Activated naive CD8-positive, alpha-beta T cell treated with anti-CD3 and anti-CD28 coated beads, Interleukin-2, amount 10 ng/mL, durations not matched to agents 7 days and 5 days (primary cell): Measurements from ENCODE around the gene IQSEC2. TPM values are rescaled to one million over a fixed set of nuclear protein-coding genes. Genes with fewer than 3 reads are reported as not detected.

Experiments
- ATAC-seq: fragments of 150-1000 bp; cut with Tn5 transposase; one replicate; pipeline ENCODE4 v1.10.0; 2021; ENCODE audit warnings: low read depth, moderate library complexity
- POLR2A ChIA-PET: fragments of 350-600 bp; sonication (Branson Sonifier 250); formaldehyde crosslinking; loops from one replicate; lab custom pipeline; 2021; ENCODE audit warnings: antibody characterized with exemption; lab: Charles Lee
- DNase-seq: peaks from one replicate; pipeline ENCODE4 v3.0.0; 2021
- H3K27ac Mint-ChIP-seq: one replicate; pipeline ENCODE4 v1.8.0; 2022; ENCODE audit warnings: mild to moderate bottlenecking, mixed read lengths
- H3K27me3 Mint-ChIP-seq: one replicate; pipeline ENCODE4 v1.8.0; 2022; ENCODE audit warnings: mild to moderate bottlenecking, moderate library complexity, mixed read lengths
- H3K36me3 Mint-ChIP-seq: one replicate; pipeline ENCODE4 v1.8.0; 2021; ENCODE audit warnings: mild to moderate bottlenecking, mixed read lengths
- H3K4me1 Mint-ChIP-seq: one replicate; pipeline ENCODE4 v1.8.0; 2021; ENCODE audit warnings: mixed read lengths
- H3K4me3 Mint-ChIP-seq: one replicate; pipeline ENCODE4 v1.8.0; 2022; ENCODE audit warnings: mild to moderate bottlenecking, moderate library complexity, mixed read lengths
- H3K9me3 Mint-ChIP-seq: one replicate; pipeline ENCODE4 v1.8.0; 2021; ENCODE audit warnings: mixed read lengths
- total RNA-seq, 2 experiments: library from RNA; stranded (reverse); gene quantifications; one replicate each; pipeline ENCODE4 v1.2.3, GENCODE V29; 2021

IQSEC2 gene
- under 1 TPM; 0.82 to 0.83 TPM for total RNA-seq

GRCh38 chrX:53281321-53281822 lies at the start of gene IQSEC2:
TSS of gene IQSEC2 (minus strand) at chrX:53281584.
- ATAC-seq: no peak
- H3K4me1 Mint-ChIP-seq: peaks cover 12% of the 10 kb centered on the region
- POLR2A ChIA-PET: no interaction called here
- no peak for DNase-seq
- no peaks in the 10 kb centered on the region for H3K9me3 Mint-ChIP-seq
- no peaks in the 10 kb centered on the region for H3K36me3 Mint-ChIP-seq
- peaks cover under 1% of the 10 kb centered on the region for H3K27me3 Mint-ChIP-seq
- no peak within 1 kb of the TSS for H3K27ac Mint-ChIP-seq
- H3K4me3 Mint-ChIP-seq: peak within 1 kb of the TSS; percentile 66

GRCh38 chrX:53330331-53330730 lies 48.9 kb upstream of the IQSEC2 start:
- ATAC-seq: no peak
- no peaks in the 10 kb centered on the region for H3K4me1 Mint-ChIP-seq
- peaks cover 46% of the 10 kb centered on the region for H3K27me3 Mint-ChIP-seq
- POLR2A ChIA-PET: no interaction called here
- no peak overlapping the region for H3K27ac Mint-ChIP-seq
- no peak for DNase-seq
- H3K4me3 Mint-ChIP-seq: no peak overlapping the region
- no peaks in the 10 kb centered on the region for H3K9me3 Mint-ChIP-seq
- H3K36me3 Mint-ChIP-seq: no peaks in the 10 kb centered on the region

- Mint-ChIP-seq H3K27ac (no peak overlapping the region), H3K4me1 (peaks cover 6% of the 10 kb centered on the region), H3K4me3 (no peak overlapping the region), H3K27me3 (peaks cover 58% of the 10 kb centered on the region), H3K36me3 (no peaks in the 10 kb centered on the region), H3K9me3 (no peaks in the 10 kb centered on the region)
- ATAC-seq: no peak
- DNase-seq: no peak
- POLR2A ChIA-PET: no interaction called here
These were observed 43.4 kb upstream of the IQSEC2 start for GRCh38 chrX:53324803-53325202.

GRCh38 chrX:53324085-53324484 lies 42.7 kb upstream of the IQSEC2 start:
- Mint-ChIP-seq H3K27me3 (peaks cover 64% of the 10 kb centered on the region), H3K4me3 (no peak overlapping the region), H3K27ac (no peak overlapping the region), H3K36me3 (no peaks in the 10 kb centered on the region), H3K9me3 (no peaks in the 10 kb centered on the region), H3K4me1 (peaks cover 9% of the 10 kb centered on the region)
- DNase-seq (no peak), ATAC-seq (no peak)
- POLR2A ChIA-PET: no interaction called here

- Mint-ChIP-seq H3K36me3 (no peaks in the 10 kb centered on the region), H3K9me3 (no peaks in the 10 kb centered on the region), H3K4me3 (no peak overlapping the region), H3K27ac (no peak overlapping the region), H3K27me3 (peaks cover 66% of the 10 kb centered on the region), H3K4me1 (peaks cover 9% of the 10 kb centered on the region)
- POLR2A ChIA-PET: interaction anchor here (0.6 kb wide), 1 partner anchor 113 kb away, joined by 3 read pairs; no protein-coding TSS in a partner anchor
- DNase-seq (no peak), ATAC-seq (no peak)
These were observed 41.8 kb upstream of the IQSEC2 start for GRCh38 chrX:53323196-53323595.

- peaks cover 65% of the 10 kb centered on the region for H3K27me3 Mint-ChIP-seq
- no peak for ATAC-seq
- H3K9me3 Mint-ChIP-seq: no peaks in the 10 kb centered on the region
- peaks cover 9% of the 10 kb centered on the region for H3K4me1 Mint-ChIP-seq
- POLR2A ChIA-PET: no interaction called here
- no peak overlapping the region for H3K27ac Mint-ChIP-seq
- H3K4me3 Mint-ChIP-seq: peak overlapping the region; percentile 8
- H3K36me3 Mint-ChIP-seq: no peaks in the 10 kb centered on the region
- no peak for DNase-seq
These were observed 40.6 kb upstream of the IQSEC2 start for GRCh38 chrX:53321943-53322497.

- Mint-ChIP-seq H3K27me3 (peaks cover 61% of the 10 kb centered on the region), H3K4me3 (peak overlapping the region; percentile 8), H3K27ac (no peak overlapping the region), H3K36me3 (no peaks in the 10 kb centered on the region), H3K4me1 (peaks cover 9% of the 10 kb centered on the region), H3K9me3 (no peaks in the 10 kb centered on the region)
- ATAC-seq: peak; percentile 34
- POLR2A ChIA-PET: no interaction called here
- DNase-seq: no peak
These were observed 40.0 kb upstream of the IQSEC2 start for GRCh38 chrX:53321230-53321942.

- H3K27ac Mint-ChIP-seq: no peak overlapping the region
- H3K4me1 Mint-ChIP-seq: peaks cover 9% of the 10 kb centered on the region
- H3K27me3 Mint-ChIP-seq: peaks cover 54% of the 10 kb centered on the region
- POLR2A ChIA-PET: no interaction called here
- ATAC-seq: peak; percentile 23
- peak; percentile 33 for DNase-seq
- H3K4me3 Mint-ChIP-seq: no peak overlapping the region
- H3K9me3 Mint-ChIP-seq: no peaks in the 10 kb centered on the region
- H3K36me3 Mint-ChIP-seq: no peaks in the 10 kb centered on the region
These were observed 39.3 kb upstream of the IQSEC2 start for GRCh38 chrX:53320543-53321229.

GRCh38 chrX:53319614-53320542 lies 38.5 kb upstream of the IQSEC2 start:
- no peak for DNase-seq
- no peak overlapping the region for H3K27ac Mint-ChIP-seq
- peaks cover 52% of the 10 kb centered on the region for H3K27me3 Mint-ChIP-seq

GRCh38 chrX:53318766-53319353 lies 37.5 kb upstream of the IQSEC2 start:
- Mint-ChIP-seq H3K4me3 (no peak overlapping the region), H3K27ac (no peak overlapping the region), H3K4me1 (peaks cover 9% of the 10 kb centered on the region), H3K9me3 (no peaks in the 10 kb centered on the region), H3K36me3 (no peaks in the 10 kb centered on the region), H3K27me3 (peaks cover 47% of the 10 kb centered on the region)
- POLR2A ChIA-PET: no interaction called here
- no peak for DNase-seq
- no peak for ATAC-seq

More at GRCh38 chrX:53319614-53320542, 38.5 kb upstream of the IQSEC2 start:
- Mint-ChIP-seq H3K9me3 (no peaks in the 10 kb centered on the region), H3K4me3 (peak overlapping the region; percentile 77), H3K36me3 (no peaks in the 10 kb centered on the region), H3K4me1 (peaks cover 9% of the 10 kb centered on the region)
- POLR2A ChIA-PET: no interaction called here
- no peak for ATAC-seq

- Mint-ChIP-seq H3K4me3 (no peak overlapping the region), H3K27ac (no peak overlapping the region), H3K36me3 (no peaks in the 10 kb centered on the region), H3K9me3 (no peaks in the 10 kb centered on the region), H3K27me3 (peaks cover 39% of the 10 kb centered on the region), H3K4me1 (peaks cover 11% of the 10 kb centered on the region)
- POLR2A ChIA-PET: interaction anchor here (1.4 kb wide), 1 partner anchor 128 kb away, joined by 6 read pairs; no protein-coding TSS in a partner anchor
- ATAC-seq: peak; percentile 80
- peak; percentile 74 for DNase-seq
These were observed 36.1 kb upstream of the IQSEC2 start for GRCh38 chrX:53317365-53318069.

GRCh38 chrX:53316860-53317237 lies 35.5 kb upstream of the IQSEC2 start:
- Mint-ChIP-seq H3K9me3 (no peaks in the 10 kb centered on the region), H3K4me3 (no peak overlapping the region), H3K27me3 (peaks cover 32% of the 10 kb centered on the region), H3K4me1 (peaks cover 7% of the 10 kb centered on the region), H3K36me3 (no peaks in the 10 kb centered on the region), H3K27ac (no peak overlapping the region)
- POLR2A ChIA-PET: interaction anchor here (1.4 kb wide), 1 partner anchor 129 kb away, joined by 6 read pairs; no protein-coding TSS in a partner anchor
- DNase-seq (no peak), ATAC-seq (no peak)
